ENCODE results near the gene AHRR. TPM values are rescaled to one million over a fixed set of nuclear protein-coding genes. Genes with fewer than 3 reads are reported as not detected.

The AHRR gene
- total and polyA plus RNA-seq, 2 of the 4 experiments (the other 2 are of a cell fraction), result 15.6 to 37.1 TPM

DNA sequence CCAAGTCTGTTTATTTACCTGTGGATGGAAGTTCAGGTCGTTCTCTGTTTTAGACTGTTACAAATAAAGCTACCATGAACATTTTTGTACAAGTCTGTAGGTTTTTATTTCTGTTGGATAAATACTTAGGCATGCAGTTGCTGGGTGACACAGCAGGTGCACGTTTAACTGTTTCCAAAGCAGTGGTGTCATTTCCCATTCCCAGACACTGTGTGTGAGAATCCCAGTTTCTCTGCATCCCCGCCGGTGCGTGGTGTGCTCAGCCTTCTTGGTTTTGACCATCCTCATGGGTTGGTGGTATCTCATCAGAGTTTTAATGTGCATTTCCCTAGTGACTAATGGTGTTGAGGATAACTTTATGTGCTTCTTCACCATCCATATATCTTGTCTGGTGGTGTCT is 27.2 kb downstream of the AHRR start:
- no peak overlapping the region for H3K4ac ChIP-seq (ENCODE audit: low read depth, low read length)
- peaks cover 27% of the 10 kb centered on the region for H4K20me1 ChIP-seq (ENCODE audit: insufficient read depth, low read length)
- H3K56ac ChIP-seq (ENCODE audit: extremely low read depth, insufficient read depth, low read length), result no peak overlapping the region
- peaks cover 55% of the 10 kb centered on the region for H3K36me3 ChIP-seq (ENCODE audit: control insufficient read depth, insufficient read depth, low read length)
- no peak overlapping the region for H2AK5ac ChIP-seq (ENCODE audit: low read depth, low read length)
- no peak overlapping the region for H2BK20ac ChIP-seq (ENCODE audit: low read depth, low read length)
- no peak overlapping the region for H2BK120ac ChIP-seq (ENCODE audit: low read depth, low read length)
- no peak overlapping the region for H2BK5ac ChIP-seq (ENCODE audit: low read depth, low read length, poor library complexity, severe bottlenecking)
- no peak overlapping the region for H3K27ac ChIP-seq (ENCODE audit: insufficient read depth, low read length)
- no peak overlapping the region for H3K4me2 ChIP-seq (ENCODE audit: low read depth, low read length)
- peaks cover 7% of the 10 kb centered on the region; the same call in 1 of the 2 replicates for H3K4me1 ChIP-seq (ENCODE audit: control insufficient read depth, insufficient read depth, low read length)
- no peak overlapping the region for H4K5ac ChIP-seq (ENCODE audit: low read depth, low read length)
- H4K8ac ChIP-seq (ENCODE audit: low read depth in 2 of 2, low read length in 2 of 2), result no peak overlapping the region
- H4K91ac ChIP-seq (ENCODE audit: insufficient read depth, low read depth, low read length), result no peak overlapping the region
- no peak overlapping the region for H3K23ac ChIP-seq (ENCODE audit: low read depth, low read length)
- no peaks in the 10 kb centered on the region for H3K9me3 ChIP-seq (ENCODE audit: control insufficient read depth, insufficient read depth, low read length)
- ATAC-seq (ENCODE audit: low read depth) (no peak), DNase-seq (no peak)
- in situ Hi-C loops (cut with MboI; ENCODE audit: low sequenced_read_pairs), result no loop called here
- dilution Hi-C loops (cut with HindIII; ENCODE audit: low sequenced_read_pairs, unreplicated experiment), result no loop called here
- peaks cover 14% of the 10 kb centered on the region for H3K9me1 ChIP-seq (ENCODE audit: insufficient read depth, low read length)
- H3K4me3 ChIP-seq (ENCODE audit: insufficient read depth, low read depth, low read length), result no peak overlapping the region
- H3K9ac ChIP-seq (ENCODE audit: low read depth, low read length), result no peak overlapping the region
- intact Hi-C loops (cut with micrococcal nuclease), result no loop called here
- no TSS peak for BruUV-seq (replicated peaks)
- TF ChIP-seq NFE2L2 (IDR thresholded peaks at IDR 0.05; ENCODE audit: low read depth, low read length) (no peak), POLR2A (IDR thresholded peaks at IDR 0.05; ENCODE audit: low read depth, low read length) (no peak), BHLHE40 (IDR thresholded peaks at IDR 0.05; ENCODE audit: low read depth, low read length) (no peak), RFX5 (IDR thresholded peaks at IDR 0.05; ENCODE audit: low read depth, low read length) (no peak), FOS (IDR thresholded peaks at IDR 0.05; ENCODE audit: low read depth, low read length) (no peak), CEBPB (IDR thresholded peaks at IDR 0.05; ENCODE audit: low read depth, low read length) (no peak), MAZ (IDR thresholded peaks at IDR 0.05; ENCODE audit: borderline replicate concordance, low read depth, low read length) (no peak), MXI1 (IDR thresholded peaks at IDR 0.05; ENCODE audit: borderline replicate concordance, low read depth, low read length) (no peak), CHD1 (IDR thresholded peaks at IDR 0.05; ENCODE audit: low read depth, low read length) (no peak)
- TF ChIP-seq, protein P1, sequence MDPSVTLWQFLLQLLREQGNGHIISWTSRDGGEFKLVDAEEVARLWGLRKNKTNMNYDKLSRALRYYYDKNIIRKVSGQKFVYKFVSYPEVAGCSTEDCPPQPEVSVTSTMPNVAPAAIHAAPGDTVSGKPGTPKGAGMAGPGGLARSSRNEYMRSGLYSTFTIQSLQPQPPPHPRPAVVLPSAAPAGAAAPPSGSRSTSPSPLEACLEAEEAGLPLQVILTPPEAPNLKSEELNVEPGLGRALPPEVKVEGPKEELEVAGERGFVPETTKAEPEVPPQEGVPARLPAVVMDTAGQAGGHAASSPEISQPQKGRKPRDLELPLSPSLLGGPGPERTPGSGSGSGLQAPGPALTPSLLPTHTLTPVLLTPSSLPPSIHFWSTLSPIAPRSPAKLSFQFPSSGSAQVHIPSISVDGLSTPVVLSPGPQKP (IDR thresholded peaks at IDR 0.05; ENCODE audit: borderline replicate concordance, low read depth, low read length), result no peak
- TF ChIP-seq, protein P2, sequence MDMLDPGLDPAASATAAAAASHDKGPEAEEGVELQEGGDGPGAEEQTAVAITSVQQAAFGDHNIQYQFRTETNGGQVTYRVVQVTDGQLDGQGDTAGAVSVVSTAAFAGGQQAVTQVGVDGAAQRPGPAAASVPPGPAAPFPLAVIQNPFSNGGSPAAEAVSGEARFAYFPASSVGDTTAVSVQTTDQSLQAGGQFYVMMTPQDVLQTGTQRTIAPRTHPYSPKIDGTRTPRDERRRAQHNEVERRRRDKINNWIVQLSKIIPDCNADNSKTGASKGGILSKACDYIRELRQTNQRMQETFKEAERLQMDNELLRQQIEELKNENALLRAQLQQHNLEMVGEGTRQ (IDR thresholded peaks at IDR 0.05; ENCODE audit: low read depth, low read length), result no peak
- H3K79me1 ChIP-seq (ENCODE audit: low read depth in 1 of 2, low read length in 2 of 2), result peaks cover 42 to 76% of the 10 kb centered on the region in 2 experiments
- H3K27me3 ChIP-seq (ENCODE audit: control insufficient read depth, insufficient read depth, low read length), result no peaks in the 10 kb centered on the region
- POLR2A ChIA-PET (ENCODE audit: unreplicated experiment), result no interaction called here
- CTCF ChIA-PET, result no interaction called here
- H3K14ac ChIP-seq (replicated peaks; ENCODE audit: low read depth, low read length), result no peak overlapping the region
- WGBS, 2 experiments (ENCODE audit: extremely low coverage in 2 of 2, insufficient read length in 1 of 2), result no CpG with 5 or more reads among the region's 5 CpGs
- H2BK15ac ChIP-seq (ENCODE audit: low read depth, low read length), result no peak overlapping the region
- no peak overlapping the region for H2AK9ac ChIP-seq (replicated peaks; ENCODE audit: low read depth, low read length, poor library complexity)
- no peak overlapping the region for H3K18ac ChIP-seq (ENCODE audit: low read depth, low read length)
- H2AFZ ChIP-seq (replicated peaks; ENCODE audit: low read length, poor library complexity), result no peak overlapping the region
